WTC11 (cell line): Measurements from ENCODE around the gene GSK3B.

Source experiments
- GABPB1 ChIP-seq: sonication (generic); formaldehyde crosslinking; IDR thresholded peaks from 2 replicates; pipeline ENCODE4 v1.8.1; 2023; ENCODE audit warnings: mild to moderate bottlenecking, missing genetic modification reagents
- HMGA2 ChIP-seq: fragments of 250-450 bp; sonication (Bioruptor Pico); IDR thresholded peaks from 2 replicates; pipeline ENCODE4 v1.4.0; 2021; ENCODE audit warnings: mild to moderate bottlenecking, moderate library complexity
- MYBL2 ChIP-seq: sonication (generic); formaldehyde crosslinking; IDR thresholded peaks from 2 replicates; pipeline ENCODE4 v1.8.1; 2023; ENCODE audit warnings: mild to moderate bottlenecking, moderate library complexity, missing genetic modification reagents
- NFYB ChIP-seq: sonication (generic); formaldehyde crosslinking; conservative IDR thresholded peaks from 2 replicates; pipeline ENCODE4 v1.8.0; 2022; ENCODE audit warnings: low read depth, missing genetic modification reagents
- SOX15 ChIP-seq: fragments of 250-450 bp; sonication (Bioruptor Pico); IDR thresholded peaks from 2 replicates; pipeline ENCODE4 v1.9.0; 2021; ENCODE audit warnings: mild to moderate bottlenecking
- TF ChIP-seq, protein P1 (sequence below): sonication (generic); formaldehyde crosslinking; IDR thresholded peaks from 2 replicates; pipeline ENCODE4 v1.8.1; 2022; ENCODE audit warnings: mild to moderate bottlenecking, missing genetic modification reagents, moderate library complexity, borderline replicate concordance
- TF ChIP-seq, protein P2 (sequence below): fragments of 200-600 bp; IDR thresholded peaks from 2 replicates; pipeline ENCODE4 v1.8.0; 2022; ENCODE audit warnings: antibody characterized with exemption
- TF ChIP-seq, protein P3 (sequence below): sonication (generic); formaldehyde crosslinking; IDR thresholded peaks from 2 replicates; pipeline ENCODE4 v1.8.1; 2023; ENCODE audit warnings: mild to moderate bottlenecking, missing genetic modification reagents, borderline replicate concordance
- TF ChIP-seq, protein P4 (sequence below): sonication (generic); formaldehyde crosslinking; IDR thresholded peaks from 2 replicates; pipeline ENCODE4 v1.8.1; 2023; ENCODE audit warnings: mild to moderate bottlenecking, missing genetic modification reagents, moderate library complexity
- TF ChIP-seq, protein P5 (sequence below): sonication (generic); formaldehyde crosslinking; IDR thresholded peaks from 2 replicates; pipeline ENCODE4 v1.8.0; 2022; ENCODE audit warnings: mild to moderate bottlenecking, missing genetic modification reagents
- TF ChIP-seq, protein P6 (sequence below): fragments of 250-450 bp; sonication (Bioruptor Pico); conservative IDR thresholded peaks from 2 replicates; pipeline ENCODE4 v1.9.0; 2021; ENCODE audit warnings: mild to moderate bottlenecking
- TF ChIP-seq, protein P7 (sequence below): sonication (generic); formaldehyde crosslinking; IDR thresholded peaks from 2 replicates; pipeline ENCODE4 v1.8.1; 2022; ENCODE audit warnings: low read depth, mild to moderate bottlenecking, moderate library complexity, missing genetic modification reagents, borderline replicate concordance

DNA sequence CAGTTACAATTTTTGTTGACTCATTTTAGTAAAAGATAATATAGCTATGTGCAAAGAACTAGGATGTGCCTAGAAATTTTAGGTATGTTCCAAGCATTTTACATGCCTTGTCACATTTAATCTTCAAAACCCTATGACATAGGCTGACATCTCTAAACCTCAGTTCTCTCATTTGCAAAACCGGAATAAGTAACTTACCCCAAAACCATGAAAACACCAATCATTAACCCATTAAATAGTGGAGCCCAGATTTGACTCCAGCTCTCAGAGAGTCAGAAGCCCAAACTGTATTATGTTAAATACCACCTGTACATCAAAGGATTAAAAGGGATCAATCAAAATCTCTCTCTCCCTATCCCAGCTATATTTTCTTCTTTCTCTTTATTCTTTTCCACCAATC is 36.6 kb downstream of the GSK3B start:
- TF ChIP-seq NFYB (CRISPR knock-in tag) (no peak), MYBL2 (CRISPR knock-in tag) (no peak), GABPB1 (CRISPR knock-in tag) (no peak), HMGA2 (CRISPR knock-in tag) (no peak), SOX15 (CRISPR knock-in tag) (no peak)
- TF ChIP-seq, protein P1, sequence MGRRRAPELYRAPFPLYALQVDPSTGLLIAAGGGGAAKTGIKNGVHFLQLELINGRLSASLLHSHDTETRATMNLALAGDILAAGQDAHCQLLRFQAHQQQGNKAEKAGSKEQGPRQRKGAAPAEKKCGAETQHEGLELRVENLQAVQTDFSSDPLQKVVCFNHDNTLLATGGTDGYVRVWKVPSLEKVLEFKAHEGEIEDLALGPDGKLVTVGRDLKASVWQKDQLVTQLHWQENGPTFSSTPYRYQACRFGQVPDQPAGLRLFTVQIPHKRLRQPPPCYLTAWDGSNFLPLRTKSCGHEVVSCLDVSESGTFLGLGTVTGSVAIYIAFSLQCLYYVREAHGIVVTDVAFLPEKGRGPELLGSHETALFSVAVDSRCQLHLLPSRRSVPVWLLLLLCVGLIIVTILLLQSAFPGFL (CRISPR knock-in tag), result no peak
- TF ChIP-seq, protein P2, sequence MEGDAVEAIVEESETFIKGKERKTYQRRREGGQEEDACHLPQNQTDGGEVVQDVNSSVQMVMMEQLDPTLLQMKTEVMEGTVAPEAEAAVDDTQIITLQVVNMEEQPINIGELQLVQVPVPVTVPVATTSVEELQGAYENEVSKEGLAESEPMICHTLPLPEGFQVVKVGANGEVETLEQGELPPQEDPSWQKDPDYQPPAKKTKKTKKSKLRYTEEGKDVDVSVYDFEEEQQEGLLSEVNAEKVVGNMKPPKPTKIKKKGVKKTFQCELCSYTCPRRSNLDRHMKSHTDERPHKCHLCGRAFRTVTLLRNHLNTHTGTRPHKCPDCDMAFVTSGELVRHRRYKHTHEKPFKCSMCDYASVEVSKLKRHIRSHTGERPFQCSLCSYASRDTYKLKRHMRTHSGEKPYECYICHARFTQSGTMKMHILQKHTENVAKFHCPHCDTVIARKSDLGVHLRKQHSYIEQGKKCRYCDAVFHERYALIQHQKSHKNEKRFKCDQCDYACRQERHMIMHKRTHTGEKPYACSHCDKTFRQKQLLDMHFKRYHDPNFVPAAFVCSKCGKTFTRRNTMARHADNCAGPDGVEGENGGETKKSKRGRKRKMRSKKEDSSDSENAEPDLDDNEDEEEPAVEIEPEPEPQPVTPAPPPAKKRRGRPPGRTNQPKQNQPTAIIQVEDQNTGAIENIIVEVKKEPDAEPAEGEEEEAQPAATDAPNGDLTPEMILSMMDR, result no peak
- TF ChIP-seq, protein P3, sequence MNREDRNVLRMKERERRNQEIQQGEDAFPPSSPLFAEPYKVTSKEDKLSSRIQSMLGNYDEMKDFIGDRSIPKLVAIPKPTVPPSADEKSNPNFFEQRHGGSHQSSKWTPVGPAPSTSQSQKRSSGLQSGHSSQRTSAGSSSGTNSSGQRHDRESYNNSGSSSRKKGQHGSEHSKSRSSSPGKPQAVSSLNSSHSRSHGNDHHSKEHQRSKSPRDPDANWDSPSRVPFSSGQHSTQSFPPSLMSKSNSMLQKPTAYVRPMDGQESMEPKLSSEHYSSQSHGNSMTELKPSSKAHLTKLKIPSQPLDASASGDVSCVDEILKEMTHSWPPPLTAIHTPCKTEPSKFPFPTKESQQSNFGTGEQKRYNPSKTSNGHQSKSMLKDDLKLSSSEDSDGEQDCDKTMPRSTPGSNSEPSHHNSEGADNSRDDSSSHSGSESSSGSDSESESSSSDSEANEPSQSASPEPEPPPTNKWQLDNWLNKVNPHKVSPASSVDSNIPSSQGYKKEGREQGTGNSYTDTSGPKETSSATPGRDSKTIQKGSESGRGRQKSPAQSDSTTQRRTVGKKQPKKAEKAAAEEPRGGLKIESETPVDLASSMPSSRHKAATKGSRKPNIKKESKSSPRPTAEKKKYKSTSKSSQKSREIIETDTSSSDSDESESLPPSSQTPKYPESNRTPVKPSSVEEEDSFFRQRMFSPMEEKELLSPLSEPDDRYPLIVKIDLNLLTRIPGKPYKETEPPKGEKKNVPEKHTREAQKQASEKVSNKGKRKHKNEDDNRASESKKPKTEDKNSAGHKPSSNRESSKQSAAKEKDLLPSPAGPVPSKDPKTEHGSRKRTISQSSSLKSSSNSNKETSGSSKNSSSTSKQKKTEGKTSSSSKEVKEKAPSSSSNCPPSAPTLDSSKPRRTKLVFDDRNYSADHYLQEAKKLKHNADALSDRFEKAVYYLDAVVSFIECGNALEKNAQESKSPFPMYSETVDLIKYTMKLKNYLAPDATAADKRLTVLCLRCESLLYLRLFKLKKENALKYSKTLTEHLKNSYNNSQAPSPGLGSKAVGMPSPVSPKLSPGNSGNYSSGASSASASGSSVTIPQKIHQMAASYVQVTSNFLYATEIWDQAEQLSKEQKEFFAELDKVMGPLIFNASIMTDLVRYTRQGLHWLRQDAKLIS, result no peak
- TF ChIP-seq, protein P4, sequence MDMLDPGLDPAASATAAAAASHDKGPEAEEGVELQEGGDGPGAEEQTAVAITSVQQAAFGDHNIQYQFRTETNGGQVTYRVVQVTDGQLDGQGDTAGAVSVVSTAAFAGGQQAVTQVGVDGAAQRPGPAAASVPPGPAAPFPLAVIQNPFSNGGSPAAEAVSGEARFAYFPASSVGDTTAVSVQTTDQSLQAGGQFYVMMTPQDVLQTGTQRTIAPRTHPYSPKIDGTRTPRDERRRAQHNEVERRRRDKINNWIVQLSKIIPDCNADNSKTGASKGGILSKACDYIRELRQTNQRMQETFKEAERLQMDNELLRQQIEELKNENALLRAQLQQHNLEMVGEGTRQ, result no peak
- TF ChIP-seq, protein P5, sequence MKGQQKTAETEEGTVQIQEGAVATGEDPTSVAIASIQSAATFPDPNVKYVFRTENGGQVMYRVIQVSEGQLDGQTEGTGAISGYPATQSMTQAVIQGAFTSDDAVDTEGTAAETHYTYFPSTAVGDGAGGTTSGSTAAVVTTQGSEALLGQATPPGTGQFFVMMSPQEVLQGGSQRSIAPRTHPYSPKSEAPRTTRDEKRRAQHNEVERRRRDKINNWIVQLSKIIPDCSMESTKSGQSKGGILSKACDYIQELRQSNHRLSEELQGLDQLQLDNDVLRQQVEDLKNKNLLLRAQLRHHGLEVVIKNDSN, result no peak
- TF ChIP-seq, protein P6, sequence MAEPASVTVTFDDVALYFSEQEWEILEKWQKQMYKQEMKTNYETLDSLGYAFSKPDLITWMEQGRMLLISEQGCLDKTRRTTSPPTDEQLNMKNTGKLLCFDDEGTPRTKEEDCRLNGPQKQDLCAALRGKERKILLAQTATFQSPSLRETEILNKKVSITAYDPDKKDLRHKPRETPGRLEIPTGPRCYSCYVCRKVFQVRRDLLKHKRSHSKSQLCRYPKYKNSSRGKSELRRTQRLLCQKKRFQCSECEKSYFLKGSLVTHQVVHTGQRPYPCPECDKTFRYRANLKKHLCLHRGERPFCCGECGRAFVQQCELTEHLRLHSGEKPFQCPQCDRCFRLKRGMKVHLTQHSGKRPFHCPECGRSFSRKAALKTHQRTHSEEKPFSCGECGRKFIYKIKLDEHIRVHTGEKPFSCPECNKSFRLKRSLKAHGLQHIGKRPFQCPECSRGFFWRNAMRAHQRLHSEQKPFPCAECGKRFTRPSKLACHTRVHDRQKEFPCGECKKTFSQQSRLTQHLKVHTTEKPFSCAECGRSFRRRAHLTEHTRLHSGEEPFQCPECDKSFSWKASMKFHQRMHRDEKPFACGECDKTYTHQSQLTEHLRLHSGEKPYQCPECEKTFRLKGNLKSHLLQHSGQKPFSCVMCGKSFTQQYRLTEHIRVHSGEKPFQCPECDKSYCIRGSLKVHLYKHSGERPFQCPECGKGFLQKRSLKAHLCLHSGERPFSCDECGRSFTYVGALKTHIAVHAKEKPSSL (CRISPR knock-in tag), result no peak
- TF ChIP-seq, protein P7, sequence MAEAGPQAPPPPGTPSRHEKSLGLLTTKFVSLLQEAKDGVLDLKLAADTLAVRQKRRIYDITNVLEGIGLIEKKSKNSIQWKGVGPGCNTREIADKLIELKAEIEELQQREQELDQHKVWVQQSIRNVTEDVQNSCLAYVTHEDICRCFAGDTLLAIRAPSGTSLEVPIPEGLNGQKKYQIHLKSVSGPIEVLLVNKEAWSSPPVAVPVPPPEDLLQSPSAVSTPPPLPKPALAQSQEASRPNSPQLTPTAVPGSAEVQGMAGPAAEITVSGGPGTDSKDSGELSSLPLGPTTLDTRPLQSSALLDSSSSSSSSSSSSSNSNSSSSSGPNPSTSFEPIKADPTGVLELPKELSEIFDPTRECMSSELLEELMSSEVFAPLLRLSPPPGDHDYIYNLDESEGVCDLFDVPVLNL, result no peak
